H9 (cell line): Measurements from ENCODE around the gene ZNF142. TPM values are rescaled to one million over a fixed set of nuclear protein-coding genes. Genes with fewer than 3 reads are reported as not detected.

Source experiments
- DNase-seq: peaks from one replicate; pipeline ENCODE4 v3.0.0-alpha.2; 2017
- H2AFZ ChIP-seq: one replicate; pipeline ENCODE4 v1.6.1; 2013; ENCODE audit warnings: mild to moderate bottlenecking, low read length, control low read depth, moderate library complexity
- H2AK5ac ChIP-seq: 2 replicates; pipeline ENCODE4 v1.6.1; 2013; ENCODE audit warnings: low read length, control low read depth, mixed read lengths; ENCODE audit not compliant: insufficient read length
- H2BK120ac ChIP-seq: one replicate; pipeline ENCODE4 v1.6.1; 2013; ENCODE audit warnings: low read depth, mild to moderate bottlenecking, low read length, control low read depth, inconsistent platforms; ENCODE audit not compliant: poor library complexity, severe bottlenecking
- H2BK12ac ChIP-seq: 2 replicates; pipeline ENCODE4 v1.6.1; 2013; ENCODE audit warnings: low read length, control low read depth, mixed read lengths, low read depth; ENCODE audit not compliant: insufficient read length
- H2BK15ac ChIP-seq: 2 replicates; pipeline ENCODE4 v1.6.1; 2013; ENCODE audit warnings: low read depth, low read length, control low read depth
- H2BK20ac ChIP-seq: one replicate; pipeline ENCODE4 v1.6.1; 2013; ENCODE audit warnings: low read depth, mild to moderate bottlenecking, low read length, control low read depth, inconsistent platforms; ENCODE audit not compliant: poor library complexity, severe bottlenecking
- H2BK5ac ChIP-seq: 2 replicates; pipeline ENCODE4 v1.6.1; 2013; ENCODE audit warnings: low read length, control low read depth, mixed read lengths; ENCODE audit not compliant: insufficient read length
- H3K14ac ChIP-seq: 2 replicates; pipeline ENCODE4 v1.6.1; 2013; ENCODE audit warnings: low read length, control low read depth; ENCODE audit not compliant: insufficient read depth
- H3K18ac ChIP-seq: 2 replicates; pipeline ENCODE4 v1.6.1; 2013; ENCODE audit warnings: low read depth, mild to moderate bottlenecking, mixed read lengths, low read length, control low read depth; ENCODE audit not compliant: insufficient read length
- H3K23ac ChIP-seq: 2 replicates; pipeline ENCODE4 v1.6.1; 2013; ENCODE audit warnings: low read length, control low read depth, mixed read lengths, low read depth; ENCODE audit not compliant: insufficient read length
- H3K23me2 ChIP-seq: 2 replicates; pipeline ENCODE4 v1.6.1; 2013; ENCODE audit warnings: low read depth, mild to moderate bottlenecking, mixed read lengths, low read length, control low read depth; ENCODE audit not compliant: insufficient read length, poor library complexity, severe bottlenecking
- H3K27ac ChIP-seq: 2 replicates; pipeline ENCODE4 v1.5.1; 2013; ENCODE audit warnings: low read length, control low read depth, mixed read lengths, low read depth; ENCODE audit not compliant: insufficient read length
- H3K27me3 ChIP-seq: 2 replicates; pipeline ENCODE4 v1.6.1; 2013; ENCODE audit warnings: low read length, control low read depth, inconsistent platforms; ENCODE audit not compliant: insufficient read depth
- H3K4ac ChIP-seq: 2 replicates; pipeline ENCODE4 v1.6.1; 2013; ENCODE audit warnings: low read depth, mild to moderate bottlenecking, control low read depth, inconsistent platforms, low read length, moderate library complexity
- H3K4me1 ChIP-seq: 2 replicates; pipeline ENCODE4 v1.6.1; 2013; ENCODE audit warnings: low read length, control low read depth, inconsistent platforms; ENCODE audit not compliant: insufficient read depth
- H3K4me2 ChIP-seq: 2 replicates; pipeline ENCODE4 v1.6.1; 2013; ENCODE audit warnings: low read length, control low read depth, mixed read lengths; ENCODE audit not compliant: insufficient read length, insufficient read depth
- H3K56ac ChIP-seq: 2 replicates; pipeline ENCODE4 v1.6.1; 2013; ENCODE audit warnings: low read depth, mild to moderate bottlenecking, mixed read lengths, low read length, control low read depth; ENCODE audit not compliant: insufficient read length
- H3K79me1 ChIP-seq: 2 replicates; pipeline ENCODE4 v1.6.1; 2013; ENCODE audit warnings: low read depth, mild to moderate bottlenecking, moderate library complexity, low read length, control low read depth, inconsistent platforms; ENCODE audit not compliant: insufficient read depth, poor library complexity, severe bottlenecking
- H3K79me2 ChIP-seq: 2 replicates; pipeline ENCODE4 v1.6.1; 2013; ENCODE audit warnings: low read length, control low read depth, inconsistent platforms; ENCODE audit not compliant: insufficient read depth
- H3K9ac ChIP-seq: 2 replicates; pipeline ENCODE4 v1.6.1; 2013; ENCODE audit warnings: low read length, control low read depth, mixed read lengths; ENCODE audit not compliant: insufficient read length; ENCODE audit errors: extremely low read depth
- H3K9me3 ChIP-seq: one replicate; pipeline ENCODE4 v1.6.1; 2013; ENCODE audit warnings: low read depth, low read length, inconsistent platforms; ENCODE audit not compliant: control insufficient read depth
- H3T11ph ChIP-seq: one replicate; pipeline ENCODE4 v1.6.1; 2013; ENCODE audit warnings: mild to moderate bottlenecking, low read length, control low read depth, inconsistent platforms
- H4K20me1 ChIP-seq: one replicate; pipeline ENCODE4 v1.6.1; 2013; ENCODE audit not compliant: control insufficient read depth, insufficient read length, insufficient read depth
- H4K5ac ChIP-seq: 2 replicates; pipeline ENCODE4 v1.6.1; 2013; ENCODE audit warnings: low read depth, mild to moderate bottlenecking, mixed read lengths, low read length, control low read depth; ENCODE audit not compliant: insufficient read length
- H4K8ac ChIP-seq: replicated peaks from 2 replicates; pipeline ENCODE4 v1.6.1; 2013; ENCODE audit warnings: low read length, control low read depth, mixed read lengths, low read depth; ENCODE audit not compliant: insufficient read length
- H4K91ac ChIP-seq: 2 replicates; pipeline ENCODE4 v1.6.1; 2013; ENCODE audit warnings: low read depth, mild to moderate bottlenecking, moderate library complexity, mixed read lengths, low read length, control low read depth; ENCODE audit not compliant: insufficient read length
- H3K27ac Mint-ChIP-seq, 3 experiments: 2 replicates in 2 of 3; 3 replicates in 1 of 3; pipeline ENCODE4 v1.8.0; 2020 to 2021; ENCODE audit warnings: mixed read lengths in 3 of 3, mild to moderate bottlenecking in 1 of 3, moderate library complexity in 1 of 3
- H3K27me3 Mint-ChIP-seq: 2 replicates; pipeline ENCODE4 v1.8.0; 2021; ENCODE audit warnings: low read depth, mild to moderate bottlenecking, moderate library complexity, mixed read lengths
- H3K36me3 Mint-ChIP-seq, 3 experiments: 2 replicates in 2 of 3; 3 replicates in 1 of 3; pipeline ENCODE4 v1.8.0; 2020 to 2021; ENCODE audit warnings: low read depth in 3 of 3, mixed read lengths in 3 of 3; ENCODE audit not compliant: insufficient read depth in 1 of 3
- H3K4me1 Mint-ChIP-seq, 2 experiments: 2 replicates each; pipeline ENCODE4 v1.8.0; 2020; ENCODE audit warnings: mixed read lengths in 2 of 2
- H3K4me3 Mint-ChIP-seq, 2 experiments: 2 replicates in 1 of 2; 3 replicates in 1 of 2; pipeline ENCODE4 v1.8.0; 2020 to 2021; ENCODE audit warnings: mild to moderate bottlenecking in 2 of 2, mixed read lengths in 2 of 2, moderate library complexity in 1 of 2
- H3K9me3 Mint-ChIP-seq, 2 experiments: 2 replicates in 1 of 2; 3 replicates in 1 of 2; pipeline ENCODE4 v1.8.0; 2020; ENCODE audit warnings: mild to moderate bottlenecking in 2 of 2, mixed read lengths in 2 of 2, moderate library complexity in 1 of 2
- CTCF ChIP-seq: fragments of 200-600 bp; sonication (generic); conservative IDR thresholded peaks from 3 replicates; pipeline ENCODE4 v1.8.0; 2021; ENCODE audit warnings: antibody characterized with exemption, mild to moderate bottlenecking
- WGBS: extraction: QIAGEN DNeasy Blood & Tissue Kit; methylation state at CpG from one replicate; pipeline ENCODE4 v1.1.7; 2013; ENCODE audit warnings: missing lambda C conversion rate, low lambda C conversion rate, mixed read lengths; ENCODE audit not compliant: insufficient read length; ENCODE audit errors: extremely low coverage; 5-methylcytosine and 5-hydroxymethylcytosine counted together
- total RNA-seq: library from RNA; stranded (reverse); gene quantifications from 2 replicates; pipeline ENCODE4 v1.2.1, GENCODE V29; 2021

The ZNF142 gene
- total RNA-seq, 1 experiment from 2014 or later: 43.4 TPM

- Histone ChIP-seq H2AFZ (no peak overlapping the region), H3K79me1 (no peaks in the 10 kb centered on the region), H3K14ac (no peak overlapping the region), H2BK20ac (no peak overlapping the region), H2BK12ac (no peak overlapping the region), H3K27ac (no peak overlapping the region), H2BK15ac (no peak overlapping the region), H3K9me3 (no peaks in the 10 kb centered on the region), H3K4me1 (peaks cover 2% of the 10 kb centered on the region; the same call in 1 of the 2 replicates), H4K91ac (no peak overlapping the region), H4K20me1 (no peaks in the 10 kb centered on the region), H3K4me2 (no peak overlapping the region), H2BK5ac (no peak overlapping the region), H2BK120ac (no peak overlapping the region), H3K9ac (no peak overlapping the region), H3K18ac (no peak overlapping the region), H3K23ac (no peak overlapping the region), H2AK5ac (no peak overlapping the region), H3T11ph (no peak overlapping the region), H3K4ac (no peak overlapping the region), H3K56ac (no peak overlapping the region), H4K5ac (no peak overlapping the region), H4K8ac (no peak overlapping the region), H3K79me2 (no peaks in the 10 kb centered on the region), H3K23me2 (peaks cover 5% of the 10 kb centered on the region), H3K27me3 (no peaks in the 10 kb centered on the region)
- Mint-ChIP-seq H3K4me3 (no peak overlapping the region), H3K27me3 (no peaks in the 10 kb centered on the region), H3K4me1 (peaks cover 7% of the 10 kb centered on the region in 2 experiments), H3K9me3 (no peaks in the 10 kb centered on the region), H3K27ac (no peak overlapping the region), H3K36me3 (peaks cover 33 to 62% (median 58%) of the 10 kb centered on the region in 3 experiments)
- no peak for DNase-seq
- TF ChIP-seq CTCF: no peak
- WGBS: no CpG with 5 or more reads among the region's 7 CpGs
These were observed 5.2 kb upstream of the ZNF142 start for GRCh38 chr2:218664653-218665052.
